ENCODE measurements around the gene CYP21A2.

DNA sequence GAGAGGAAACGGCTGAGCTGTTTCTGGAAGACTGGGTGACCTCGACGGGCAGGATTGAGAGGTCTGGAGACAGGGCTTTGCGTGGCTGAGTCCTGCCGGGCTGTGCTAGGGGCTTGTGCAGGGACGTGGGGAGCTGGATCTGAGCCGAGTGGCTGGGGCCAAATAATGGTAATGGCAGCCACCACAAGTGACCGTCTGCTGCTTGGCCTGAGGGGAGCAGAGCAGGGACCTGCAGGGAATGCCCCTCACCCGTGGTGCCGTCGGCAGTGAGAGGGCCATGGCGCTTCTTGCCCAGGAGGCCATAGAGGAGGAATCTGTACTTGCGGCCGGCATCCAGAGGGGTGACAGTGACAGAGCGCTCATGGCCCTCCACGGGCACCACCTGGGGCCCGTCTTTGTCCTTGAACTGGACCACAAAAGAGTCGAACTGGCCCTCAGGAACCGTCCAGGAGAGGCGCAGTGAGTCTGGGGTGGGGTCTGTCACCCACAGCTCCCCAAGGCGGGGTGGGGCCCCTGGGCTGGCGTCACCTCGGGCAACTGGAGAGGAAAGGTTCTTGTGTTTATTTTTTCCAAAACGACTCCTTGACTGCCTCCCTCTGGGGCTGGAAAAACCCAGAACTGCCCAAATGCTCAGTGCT is 31.8 kb downstream of the CYP21A2 start:
- TF ChIP-seq, protein P1, sequence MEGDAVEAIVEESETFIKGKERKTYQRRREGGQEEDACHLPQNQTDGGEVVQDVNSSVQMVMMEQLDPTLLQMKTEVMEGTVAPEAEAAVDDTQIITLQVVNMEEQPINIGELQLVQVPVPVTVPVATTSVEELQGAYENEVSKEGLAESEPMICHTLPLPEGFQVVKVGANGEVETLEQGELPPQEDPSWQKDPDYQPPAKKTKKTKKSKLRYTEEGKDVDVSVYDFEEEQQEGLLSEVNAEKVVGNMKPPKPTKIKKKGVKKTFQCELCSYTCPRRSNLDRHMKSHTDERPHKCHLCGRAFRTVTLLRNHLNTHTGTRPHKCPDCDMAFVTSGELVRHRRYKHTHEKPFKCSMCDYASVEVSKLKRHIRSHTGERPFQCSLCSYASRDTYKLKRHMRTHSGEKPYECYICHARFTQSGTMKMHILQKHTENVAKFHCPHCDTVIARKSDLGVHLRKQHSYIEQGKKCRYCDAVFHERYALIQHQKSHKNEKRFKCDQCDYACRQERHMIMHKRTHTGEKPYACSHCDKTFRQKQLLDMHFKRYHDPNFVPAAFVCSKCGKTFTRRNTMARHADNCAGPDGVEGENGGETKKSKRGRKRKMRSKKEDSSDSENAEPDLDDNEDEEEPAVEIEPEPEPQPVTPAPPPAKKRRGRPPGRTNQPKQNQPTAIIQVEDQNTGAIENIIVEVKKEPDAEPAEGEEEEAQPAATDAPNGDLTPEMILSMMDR (IDR thresholded peaks at IDR 0.05; ENCODE audit: control extremely low read depth in 1 of 3, insufficient read depth in 1 of 3, low read depth in 1 of 3, low read length in 3 of 3): no peak
- no peak for TF ChIP-seq YY1 (IDR thresholded peaks at IDR 0.05; ENCODE audit: low read depth, low read length)
- TF ChIP-seq, protein P2, sequence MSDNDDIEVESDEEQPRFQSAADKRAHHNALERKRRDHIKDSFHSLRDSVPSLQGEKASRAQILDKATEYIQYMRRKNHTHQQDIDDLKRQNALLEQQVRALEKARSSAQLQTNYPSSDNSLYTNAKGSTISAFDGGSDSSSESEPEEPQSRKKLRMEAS (IDR thresholded peaks at IDR 0.05): no peak
